Left forelimb (tissue), 1 donor: ENCODE results near the gene VWA5B1.

ENCODE experiments used
- DNase-seq: peaks from one replicate; pipeline ENCODE4 v3.0.0-alpha.2; 2018; ENCODE audit warnings: low spot score

Gene VWA5B1

DNA sequence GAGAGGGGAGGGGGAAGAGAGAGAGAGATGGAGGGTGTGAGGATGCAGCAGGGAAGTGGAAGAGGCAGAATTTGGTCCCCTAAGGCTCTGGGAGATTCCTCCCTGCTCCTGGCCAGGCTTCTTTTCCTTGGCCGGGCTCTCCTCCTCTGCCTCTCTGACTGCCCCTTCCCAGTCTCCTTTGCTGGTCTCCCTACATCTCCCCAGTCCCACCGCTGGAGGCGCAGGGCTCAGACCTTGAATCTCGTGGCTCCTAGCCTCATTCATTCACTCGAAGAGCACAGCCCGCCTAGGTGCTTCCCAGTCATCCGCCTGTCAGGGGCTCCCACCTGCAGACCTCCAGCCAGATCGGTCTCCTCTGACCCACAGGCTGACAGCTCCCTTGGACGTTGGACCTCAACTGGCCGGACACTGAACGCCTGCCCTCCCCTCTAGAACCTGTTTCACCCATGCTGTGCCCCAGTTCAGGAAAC, 76.5 kb downstream of the VWA5B1 start:
- no peak for DNase-seq

DNA sequence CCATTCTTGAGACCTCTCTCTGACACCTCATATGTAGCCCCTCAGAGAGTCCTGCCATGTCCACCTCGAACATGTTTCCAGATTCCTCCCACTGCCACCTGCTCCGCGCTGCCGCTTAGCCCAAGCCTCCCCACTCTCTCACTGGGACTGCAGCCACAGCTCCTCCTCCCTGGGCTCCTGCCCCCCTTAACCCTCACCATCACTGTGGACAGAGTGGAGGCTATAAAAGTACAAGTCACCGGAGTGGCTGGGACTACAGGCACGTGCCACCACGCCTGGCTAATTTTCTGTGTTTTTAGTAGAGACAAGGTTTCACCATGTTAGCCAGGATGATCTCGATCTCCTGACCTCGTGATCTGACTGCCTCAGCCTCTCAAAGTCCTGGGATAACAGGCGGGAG, 77.0 kb downstream of the VWA5B1 start:
- DNase-seq = no peak

GRCh38 chr1:20368866-20369470, 78.3 kb downstream of the VWA5B1 start:
- no peak for DNase-seq

DNA sequence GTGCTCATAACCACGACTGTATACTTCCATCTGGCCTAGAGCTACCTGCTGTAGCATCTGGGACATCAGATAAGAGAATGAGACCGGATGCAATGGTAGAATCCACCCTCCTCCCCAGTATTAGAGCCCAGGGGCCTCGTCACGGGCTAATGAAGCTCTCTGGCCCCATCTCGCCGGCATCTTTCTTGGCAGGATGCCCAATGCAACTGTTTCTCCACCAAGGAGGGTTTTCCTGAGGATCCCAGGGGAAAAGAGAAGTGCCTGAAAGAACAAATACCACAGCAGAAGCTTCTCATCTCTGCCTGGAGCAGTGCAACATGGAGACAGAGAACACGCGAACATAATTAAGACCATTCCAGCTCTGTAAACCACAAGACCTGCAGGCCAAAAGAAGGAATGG, 80.0 kb downstream of the VWA5B1 start:
- DNase-seq = no peak

- no peak for DNase-seq
Measured at GRCh38 chr1:20371411-20371810, 80.7 kb downstream of the VWA5B1 start.

- DNase-seq = no peak
Measured at GRCh38 chr1:20371883-20372282, 81.2 kb downstream of the VWA5B1 start.

DNA sequence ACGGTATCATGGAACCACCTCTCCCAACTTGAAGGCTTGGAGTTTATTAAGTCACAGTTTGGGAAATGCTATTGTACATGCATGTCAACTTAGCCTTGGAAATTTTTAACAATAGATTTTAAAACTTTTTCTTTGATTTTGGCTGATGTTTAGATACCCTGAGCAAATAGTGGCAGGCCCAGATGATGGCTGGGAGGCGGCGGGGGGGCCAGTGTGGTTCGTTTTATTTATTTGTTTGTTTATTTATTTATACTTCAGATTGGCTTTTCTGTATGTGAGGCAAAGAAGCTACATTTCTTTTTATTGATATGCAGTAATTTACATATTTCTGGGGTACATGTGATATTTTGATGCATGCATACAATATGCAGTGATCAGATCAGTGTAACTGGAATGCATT, 82.0 kb downstream of the VWA5B1 start:
- no peak for DNase-seq

DNA sequence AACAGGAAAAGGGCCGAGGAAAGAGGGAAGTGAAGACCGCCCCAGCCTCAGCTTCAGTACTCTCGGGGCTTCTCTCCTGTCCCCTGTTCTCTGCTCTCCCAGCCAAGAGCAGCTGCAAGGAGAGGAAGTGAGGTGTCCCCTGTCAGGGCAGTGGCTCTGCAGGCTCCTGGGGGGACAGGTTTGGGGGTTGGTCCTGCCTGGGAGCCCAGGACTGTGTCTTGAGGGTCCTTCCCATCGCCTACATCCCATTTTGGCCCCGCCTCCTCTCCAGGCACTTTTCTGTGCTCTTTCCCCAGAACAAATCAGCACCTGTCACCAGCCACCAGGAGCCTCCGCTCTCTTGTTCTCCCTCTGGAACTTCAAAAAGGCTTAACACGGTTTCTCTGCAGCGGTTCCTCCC, 82.6 kb downstream of the VWA5B1 start:
- no peak for DNase-seq

DNA sequence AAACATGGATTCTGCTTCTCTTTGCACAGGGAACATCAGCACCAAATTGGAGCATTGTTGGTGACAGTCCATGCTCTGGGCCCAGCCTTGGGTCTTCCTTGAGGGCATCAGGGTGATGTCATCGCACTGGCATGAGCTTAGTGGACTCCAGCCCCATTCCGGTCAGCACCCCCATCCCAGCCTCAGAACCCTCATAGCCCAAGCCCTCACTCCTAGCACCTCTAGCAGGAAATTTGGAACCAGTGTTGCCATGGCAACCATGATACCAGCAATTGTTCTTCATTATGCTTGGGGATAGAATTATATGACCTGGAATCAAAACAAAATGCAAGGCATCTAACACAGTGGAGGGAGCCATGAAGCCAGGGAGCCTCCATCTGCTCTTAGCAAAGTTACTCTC, 83.1 kb downstream of the VWA5B1 start:
- no peak for DNase-seq

DNA sequence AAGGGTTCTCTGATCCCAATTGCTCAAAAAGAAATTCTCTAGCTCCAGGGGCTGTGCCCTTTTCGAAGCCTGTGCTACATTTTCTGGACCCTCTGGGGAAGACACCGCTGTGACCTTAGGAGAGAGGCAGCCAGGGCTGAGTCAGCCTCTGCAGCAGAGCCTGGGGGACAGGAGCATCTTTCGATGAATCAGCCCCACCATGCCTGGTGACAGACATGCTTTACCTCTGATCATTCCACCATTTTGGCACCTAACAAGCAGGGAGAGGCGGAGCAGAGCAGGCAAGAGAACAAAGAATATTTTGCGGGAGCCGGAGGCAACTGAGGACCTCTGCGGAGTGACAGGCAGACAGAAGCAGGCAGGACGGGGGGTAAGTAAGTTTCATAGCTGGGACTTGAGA, 84.9 kb downstream of the VWA5B1 start:
- DNase-seq = no peak

- no peak for DNase-seq
Measured at GRCh38 chr1:20376171-20376570, 85.5 kb downstream of the VWA5B1 start.

- DNase-seq = no peak
Measured at GRCh38 chr1:20376880-20377494, 86.3 kb downstream of the VWA5B1 start.

- no peak for DNase-seq
Measured at GRCh38 chr1:20377516-20378270, 87.0 kb downstream of the VWA5B1 start.

GRCh38 chr1:20379075-20379474, 88.4 kb downstream of the VWA5B1 start:
- no peak for DNase-seq

- no peak for DNase-seq
Measured at GRCh38 chr1:20380175-20380574, 89.5 kb downstream of the VWA5B1 start.

DNA sequence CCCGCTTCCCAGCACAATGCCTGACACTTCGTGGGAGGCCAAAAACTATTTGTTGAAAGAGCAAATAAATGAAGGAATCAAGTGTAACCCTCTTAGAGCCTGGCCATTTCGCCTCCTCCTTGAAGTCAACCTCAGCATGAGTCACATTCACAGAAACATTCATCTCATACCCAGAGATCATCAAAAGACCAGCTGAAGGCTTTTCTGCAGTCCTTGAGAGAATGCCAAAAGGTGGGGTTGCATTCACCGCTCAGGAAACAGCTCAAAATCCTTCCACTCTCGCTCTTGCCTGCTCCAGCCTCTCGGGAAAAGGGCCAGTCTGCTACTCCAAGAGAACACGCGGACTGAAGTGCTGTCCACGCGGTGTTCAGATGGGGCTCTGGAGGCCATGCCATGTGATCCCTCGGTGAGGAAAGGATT, 90.0 kb downstream of the VWA5B1 start:
- DNase-seq = no peak

GRCh38 chr1:20381045-20381641, 90.5 kb downstream of the VWA5B1 start:
- DNase-seq = no peak

- no peak for DNase-seq
Measured at GRCh38 chr1:20381961-20382360, 91.3 kb downstream of the VWA5B1 start.

- DNase-seq = no peak
Measured at GRCh38 chr1:20382711-20383110, 92.0 kb downstream of the VWA5B1 start.

- peak; percentile 28 for DNase-seq
Measured at GRCh38 chr1:20383631-20384030, 93.0 kb downstream of the VWA5B1 start.

- peak; percentile 56 for DNase-seq
Measured at GRCh38 chr1:20385630-20386029, 95.0 kb downstream of the VWA5B1 start.

DNA sequence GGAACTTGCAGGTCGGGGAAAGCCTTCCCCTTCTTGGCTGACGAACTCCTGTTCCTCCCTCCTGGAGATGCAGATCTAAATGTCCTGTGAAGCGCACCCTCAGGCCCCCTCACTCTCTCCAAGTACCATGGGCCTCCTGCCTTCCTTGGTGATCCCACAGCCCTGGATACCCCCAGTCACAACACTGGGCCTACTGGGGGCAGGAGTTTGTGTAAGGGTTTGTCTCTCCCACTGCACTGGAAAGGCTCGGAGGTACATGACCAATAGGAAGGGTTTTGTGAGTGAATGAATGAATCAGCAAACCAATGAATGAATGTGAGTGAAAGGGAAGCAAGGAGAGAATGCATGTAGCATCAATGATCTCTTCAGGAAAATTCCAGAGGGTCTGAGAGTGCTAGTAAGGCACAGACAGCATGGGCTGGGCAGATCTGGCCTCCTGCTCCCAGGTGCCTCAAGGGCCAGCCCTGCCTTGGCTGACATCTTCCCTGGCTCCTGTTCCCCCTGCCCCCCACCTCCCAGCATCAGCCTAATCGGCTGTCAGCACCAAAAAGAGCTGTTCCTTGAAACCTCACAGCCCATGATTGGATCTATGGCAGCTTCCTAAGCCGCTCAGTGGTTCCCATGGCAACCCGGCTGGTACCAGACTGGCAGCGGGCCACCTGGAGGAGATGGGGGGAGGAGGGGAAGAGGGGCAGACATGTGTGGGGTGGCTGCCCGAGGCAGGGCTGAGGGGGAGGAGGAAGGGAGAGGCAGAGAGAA, 95.8 kb downstream of the VWA5B1 start:
- peak; percentile 50 for DNase-seq
